HepG2 (cell line): Measurements from ENCODE around the gene CDC37. TPM values are rescaled to one million over a fixed set of nuclear protein-coding genes. Genes with fewer than 3 reads are reported as not detected.

ENCODE experiments used
- DMTF1 ChIP-seq: sonication (generic); formaldehyde crosslinking; IDR thresholded peaks from 2 replicates; pipeline ENCODE4 v1.4.0; 2020; ENCODE audit warnings: mild to moderate bottlenecking, missing genetic modification reagents
- E2F5 ChIP-seq: sonication (generic); formaldehyde crosslinking; conservative IDR thresholded peaks from 2 replicates; pipeline ENCODE4 v1.4.0; 2020; ENCODE audit warnings: missing genetic modification reagents
- GATAD1 ChIP-seq: IDR thresholded peaks from 2 replicates; pipeline ENCODE4 v1.6.1; 2016; ENCODE audit warnings: missing genetic modification reagents, missing compliant biosample characterization
- HNF4G ChIP-seq, 2 experiments: sonication (generic) in 1 of 2; formaldehyde crosslinking in 1 of 2; IDR thresholded peaks; 2 replicates each; pipeline versions ENCODE4 v1.4.0 to v1.6.1; 2011 to 2020; ENCODE audit warnings: borderline replicate concordance in 2 of 2, low read depth in 2 of 2, mild to moderate bottlenecking in 2 of 2, low read length in 1 of 2, missing genetic modification reagents in 1 of 2, moderate library complexity in 1 of 2
- HOXD1 ChIP-seq: sonication (generic); formaldehyde crosslinking; IDR thresholded peaks from 2 replicates; pipeline ENCODE4 v1.5.0; 2020; ENCODE audit warnings: missing genetic modification reagents
- PAX8 ChIP-seq: sonication (generic); formaldehyde crosslinking; IDR thresholded peaks from 2 replicates; pipeline ENCODE4 v1.8.0; 2022; ENCODE audit warnings: mild to moderate bottlenecking, missing genetic modification reagents, borderline replicate concordance
- RARG ChIP-seq: sonication (generic); formaldehyde crosslinking; IDR thresholded peaks from 2 replicates; pipeline ENCODE4 v1.4.0; 2020; ENCODE audit warnings: low read depth, mild to moderate bottlenecking, missing genetic modification reagents
- SMARCE1 ChIP-seq: fragments of 450-650 bp; IDR thresholded peaks from 2 replicates; pipeline ENCODE4 v1.6.1; 2017; ENCODE audit warnings: borderline replicate concordance
- TCF12 ChIP-seq, 2 experiments: fragments of 450-650 bp in 1 of 2; sonication (generic) in 1 of 2; formaldehyde crosslinking in 1 of 2; IDR thresholded peaks; 2 replicates each; pipeline versions ENCODE4 v1.6.1 to v1.8.0; 2017 to 2022; ENCODE audit warnings: antibody characterized with exemption in 1 of 2, mild to moderate bottlenecking in 1 of 2, missing genetic modification reagents in 1 of 2, moderate library complexity in 1 of 2
- ZNF138 ChIP-seq: sonication (generic); formaldehyde crosslinking; IDR thresholded peaks from 2 replicates; pipeline ENCODE4 v1.5.0; 2020; ENCODE audit warnings: mild to moderate bottlenecking, low read depth, missing genetic modification reagents
- ZNF275 ChIP-seq: sonication (generic); formaldehyde crosslinking; IDR thresholded peaks from 2 replicates; pipeline ENCODE4 v1.8.0; 2022; ENCODE audit warnings: missing genetic modification reagents, mild to moderate bottlenecking, inconsistent platforms, borderline replicate concordance
- ZNF512 ChIP-seq: sonication (generic); formaldehyde crosslinking; IDR thresholded peaks from 2 replicates; pipeline ENCODE4 v1.4.0; 2020; ENCODE audit warnings: mild to moderate bottlenecking, missing genetic modification reagents
- ZNF564 ChIP-seq: sonication (generic); formaldehyde crosslinking; IDR thresholded peaks from 2 replicates; pipeline ENCODE4 v1.8.1; 2023; ENCODE audit warnings: mild to moderate bottlenecking, missing genetic modification reagents
- ZNF589 ChIP-seq: sonication (generic); formaldehyde crosslinking; conservative IDR thresholded peaks from 2 replicates; pipeline ENCODE4 v1.8.0; 2022; ENCODE audit warnings: mild to moderate bottlenecking, moderate library complexity, missing genetic modification reagents
- polyA plus RNA-seq, 8 experiments: library from polyadenylated mRNA; depleted of rRNA in 3 of 8; stranded (reverse) in 7 of 8; unstranded in 1 of 8; fragments of >200 nt; fragmentation: Illumina TruSeq in 4 of 8; extraction: Trizol in 4 of 8; gene quantifications; 2 replicates each; pipeline versions ENCODE4 v1.2.1 to v1.2.3, GENCODE V29; 2011 to 2016; ENCODE audit warnings: low read depth in 4 of 8, missing spikeins in 1 of 8, mixed read lengths in 1 of 8; ENCODE audit not compliant: insufficient read depth in 1 of 8
- total RNA-seq, 5 experiments: library from RNA; depleted of rRNA; stranded (reverse); fragments of >200 nt; fragmentation: Illumina TruSeq; extraction: Trizol; gene quantifications; 2 replicates each; pipeline ENCODE4 v1.2.3, GENCODE V29; 2016; ENCODE audit warnings: low read depth in 1 of 5
- TF ChIP-seq, protein P1 (sequence below), 2 experiments: sonication (generic) in 1 of 2; formaldehyde crosslinking in 1 of 2; IDR thresholded peaks; 2 replicates each; pipeline versions ENCODE4 v1.5.1 to v1.6.1; 2011 to 2020; ENCODE audit warnings: borderline replicate concordance in 1 of 2, low read depth in 1 of 2, low read length in 1 of 2, mild to moderate bottlenecking in 1 of 2, missing genetic modification reagents in 1 of 2, moderate library complexity in 1 of 2
- TF ChIP-seq, protein P2 (sequence below): sonication (generic); formaldehyde crosslinking; IDR thresholded peaks from 2 replicates; pipeline ENCODE4 v1.5.0; 2020; ENCODE audit warnings: missing genetic modification reagents

CDC37 gene
- total and polyA plus RNA-seq, 2 of the 13 experiments (the other 11 are each of a cell fraction or from before 2014, with no cell fraction given): 158 to 177 TPM

GRCh38 chr19:10416380-10417257 is 13.3 kb upstream of the CDC37 start (continued):
- TF ChIP-seq TCF12 (IDR thresholded peaks at IDR 0.05) (no peak), TCF12 (CRISPR knock-in tag; IDR thresholded peaks at IDR 0.05) (0 out of 2 replicates have a peak, but pooled peaks have one; percentile 36), GATAD1 (peak; percentile 50; the same call in 1 of the 2 replicates), HOXD1 (peak; percentile 92), ZNF564 (no peak), DMTF1 (no peak), ZNF512 (no peak; the same call in 1 of the 2 replicates), SMARCE1 (no peak), ZNF138 (CRISPR knock-in tag) (no peak), ZNF275 (CRISPR knock-in tag) (peak; percentile 95), ZNF589 (CRISPR knock-in tag) (peak; percentile 82; the same call in 1 of the 2 replicates), PAX8 (CRISPR knock-in tag) (no peak), RARG (CRISPR knock-in tag) (no peak), HNF4G (IDR thresholded peaks at IDR 0.05; ENCODE audit: borderline replicate concordance, low read depth, low read length) (no peak), HNF4G (CRISPR knock-in tag; IDR thresholded peaks at IDR 0.05; ENCODE audit: borderline replicate concordance, low read depth) (peak; percentile 40), E2F5 (no peak; the same call in 1 of the 2 replicates)
- TF ChIP-seq, protein P1, sequence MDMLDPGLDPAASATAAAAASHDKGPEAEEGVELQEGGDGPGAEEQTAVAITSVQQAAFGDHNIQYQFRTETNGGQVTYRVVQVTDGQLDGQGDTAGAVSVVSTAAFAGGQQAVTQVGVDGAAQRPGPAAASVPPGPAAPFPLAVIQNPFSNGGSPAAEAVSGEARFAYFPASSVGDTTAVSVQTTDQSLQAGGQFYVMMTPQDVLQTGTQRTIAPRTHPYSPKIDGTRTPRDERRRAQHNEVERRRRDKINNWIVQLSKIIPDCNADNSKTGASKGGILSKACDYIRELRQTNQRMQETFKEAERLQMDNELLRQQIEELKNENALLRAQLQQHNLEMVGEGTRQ (IDR thresholded peaks at IDR 0.05; ENCODE audit: low read depth, low read length): no peak
- TF ChIP-seq, protein P1 (CRISPR knock-in tag; IDR thresholded peaks at IDR 0.05; ENCODE audit: borderline replicate concordance): peak; percentile 36; the same call in 1 of the 2 replicates
- TF ChIP-seq, protein P2, sequence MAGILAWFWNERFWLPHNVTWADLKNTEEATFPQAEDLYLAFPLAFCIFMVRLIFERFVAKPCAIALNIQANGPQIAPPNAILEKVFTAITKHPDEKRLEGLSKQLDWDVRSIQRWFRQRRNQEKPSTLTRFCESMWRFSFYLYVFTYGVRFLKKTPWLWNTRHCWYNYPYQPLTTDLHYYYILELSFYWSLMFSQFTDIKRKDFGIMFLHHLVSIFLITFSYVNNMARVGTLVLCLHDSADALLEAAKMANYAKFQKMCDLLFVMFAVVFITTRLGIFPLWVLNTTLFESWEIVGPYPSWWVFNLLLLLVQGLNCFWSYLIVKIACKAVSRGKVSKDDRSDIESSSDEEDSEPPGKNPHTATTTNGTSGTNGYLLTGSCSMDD (CRISPR knock-in tag): no peak
